ENCODE results near the gene ILKAP. TPM values are rescaled to one million over a fixed set of nuclear protein-coding genes. Genes with fewer than 3 reads are reported as not detected.

The ILKAP gene
- total RNA-seq, 1 donor from 2014 or later: 25.0 TPM

DNA sequence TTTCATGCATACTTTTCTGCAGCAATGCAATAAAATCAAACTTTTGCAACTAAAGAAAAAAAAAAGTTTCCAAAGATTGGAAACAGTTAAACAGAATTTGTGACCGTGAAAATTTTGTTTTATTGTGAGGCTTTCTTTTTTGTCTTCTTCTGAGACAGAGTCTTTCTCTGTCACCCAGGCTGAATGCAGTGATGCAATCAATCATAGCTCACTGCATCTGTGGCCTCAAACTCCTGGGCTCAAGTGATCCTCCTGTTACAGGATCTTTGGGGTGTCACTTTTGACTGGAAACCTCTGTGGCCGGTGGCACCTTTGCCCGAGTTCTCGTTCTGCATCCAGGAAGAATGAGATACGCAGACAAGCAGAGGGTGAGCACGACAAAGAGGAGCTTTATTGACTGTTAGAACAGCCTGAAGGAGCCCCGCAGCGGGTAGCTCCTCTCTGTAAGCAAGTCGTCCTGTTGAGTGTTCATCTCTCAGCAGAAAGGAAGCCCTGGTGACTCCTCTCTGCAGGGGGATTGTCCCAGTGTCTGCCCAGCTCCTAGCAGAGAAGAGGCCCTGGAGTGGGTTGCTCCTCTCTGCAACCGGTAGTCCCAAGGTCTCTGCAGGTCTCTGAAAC, 16.9 kb upstream of the ILKAP start:
- DNase-seq (ENCODE audit: low read depth): no peak
- Histone ChIP-seq H3K27me3 (ENCODE audit: control insufficient read depth, insufficient read depth, low read length) (no peaks in the 10 kb centered on the region), H3K36me3 (ENCODE audit: control insufficient read depth, insufficient read depth, low read length) (no peaks in the 10 kb centered on the region), H3K4me3 (ENCODE audit: low read depth, low read length) (no peak overlapping the region)
- peak; percentile 36 for FAIRE-seq
- no peak for TF ChIP-seq CTCF (IDR thresholded peaks at IDR 0.05; ENCODE audit: insufficient read depth, low read length, severe bottlenecking)

- TF ChIP-seq CTCF (IDR thresholded peaks at IDR 0.05; ENCODE audit: insufficient read depth, low read length, severe bottlenecking): no peak
- H3K4me3 ChIP-seq (ENCODE audit: low read depth, low read length): no peak overlapping the region
- FAIRE-seq: peak; percentile 95
- no peaks in the 10 kb centered on the region for H3K36me3 ChIP-seq (ENCODE audit: control insufficient read depth, insufficient read depth, low read length)
- no peaks in the 10 kb centered on the region for H3K27me3 ChIP-seq (ENCODE audit: control insufficient read depth, insufficient read depth, low read length)
- no peak for DNase-seq (ENCODE audit: low read depth)
Observed at GRCh38 chr2:238216651-238217184, 13.2 kb upstream of the ILKAP start.

DNA sequence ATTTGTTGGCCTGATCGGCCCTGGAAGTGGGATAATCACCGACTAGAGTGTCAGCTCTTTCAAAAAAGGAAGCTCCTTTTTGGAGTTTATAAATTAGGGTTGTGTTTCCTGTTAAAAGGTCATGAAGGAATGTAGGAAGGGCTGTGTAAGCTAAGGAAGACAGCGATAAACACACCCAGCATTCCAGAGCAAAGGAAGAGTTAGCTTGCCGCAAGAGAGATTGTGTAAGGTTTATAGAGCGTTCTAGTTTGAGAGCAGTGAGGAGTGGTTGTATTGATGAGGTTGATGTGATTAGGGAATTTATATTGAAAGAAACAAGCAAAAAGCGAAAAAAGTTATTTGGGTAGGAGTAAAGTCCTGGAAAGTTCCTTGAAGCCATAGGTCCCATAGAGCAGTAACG, 3.5 kb upstream of the ILKAP start:
- FAIRE-seq (no peak), DNase-seq (ENCODE audit: low read depth) (no peak)
- Histone ChIP-seq H3K4me3 (ENCODE audit: low read depth, low read length) (no peak overlapping the region), H3K27me3 (ENCODE audit: control insufficient read depth, insufficient read depth, low read length) (no peaks in the 10 kb centered on the region), H3K36me3 (ENCODE audit: control insufficient read depth, insufficient read depth, low read length) (no peaks in the 10 kb centered on the region)
- TF ChIP-seq CTCF (IDR thresholded peaks at IDR 0.05; ENCODE audit: insufficient read depth, low read length, severe bottlenecking): no peak

DNA sequence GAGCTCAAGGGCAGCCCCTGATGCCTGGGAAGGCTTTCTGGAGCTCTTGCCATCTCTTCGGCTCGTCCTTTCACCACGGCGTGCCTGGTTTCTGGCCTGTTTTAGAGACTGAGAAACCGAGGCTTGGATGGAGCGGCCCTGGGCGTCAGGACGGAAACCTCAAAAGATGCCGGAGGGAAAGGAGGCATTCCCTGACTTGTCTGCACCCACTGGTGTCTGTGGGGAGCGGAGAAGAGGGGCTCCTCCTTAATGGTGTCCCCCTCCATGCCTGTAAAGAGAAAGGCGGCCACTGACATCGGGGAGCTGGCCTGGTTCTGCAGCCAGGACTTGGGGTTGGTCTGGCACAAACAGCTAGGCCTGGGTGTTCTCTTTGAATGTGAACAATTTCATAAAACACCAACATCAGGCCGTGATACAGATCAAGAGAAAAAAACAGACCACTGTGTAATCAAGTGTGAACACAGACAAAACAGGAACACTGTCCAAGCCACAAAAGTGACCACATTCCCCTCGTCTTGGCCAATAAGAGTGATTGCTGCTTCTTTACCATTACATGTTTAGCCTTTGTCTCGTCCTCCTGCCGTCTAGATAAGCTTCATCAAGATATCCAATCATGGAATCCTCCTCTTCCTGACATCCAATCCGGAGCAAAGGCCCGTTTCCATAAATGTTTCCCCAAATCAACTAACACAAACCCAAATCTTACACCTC, 633 bp upstream of the ILKAP start:
- Histone ChIP-seq H3K36me3 (ENCODE audit: control insufficient read depth, insufficient read depth, low read length) (no peaks in the 10 kb centered on the region), H3K27me3 (ENCODE audit: control insufficient read depth, insufficient read depth, low read length) (no peaks in the 10 kb centered on the region), H3K4me3 (ENCODE audit: low read depth, low read length) (peak overlapping the region; percentile 49)
- FAIRE-seq: no peak
- TF ChIP-seq CTCF (IDR thresholded peaks at IDR 0.05; ENCODE audit: insufficient read depth, low read length, severe bottlenecking): no peak
- no peak for DNase-seq (ENCODE audit: low read depth)

DNA sequence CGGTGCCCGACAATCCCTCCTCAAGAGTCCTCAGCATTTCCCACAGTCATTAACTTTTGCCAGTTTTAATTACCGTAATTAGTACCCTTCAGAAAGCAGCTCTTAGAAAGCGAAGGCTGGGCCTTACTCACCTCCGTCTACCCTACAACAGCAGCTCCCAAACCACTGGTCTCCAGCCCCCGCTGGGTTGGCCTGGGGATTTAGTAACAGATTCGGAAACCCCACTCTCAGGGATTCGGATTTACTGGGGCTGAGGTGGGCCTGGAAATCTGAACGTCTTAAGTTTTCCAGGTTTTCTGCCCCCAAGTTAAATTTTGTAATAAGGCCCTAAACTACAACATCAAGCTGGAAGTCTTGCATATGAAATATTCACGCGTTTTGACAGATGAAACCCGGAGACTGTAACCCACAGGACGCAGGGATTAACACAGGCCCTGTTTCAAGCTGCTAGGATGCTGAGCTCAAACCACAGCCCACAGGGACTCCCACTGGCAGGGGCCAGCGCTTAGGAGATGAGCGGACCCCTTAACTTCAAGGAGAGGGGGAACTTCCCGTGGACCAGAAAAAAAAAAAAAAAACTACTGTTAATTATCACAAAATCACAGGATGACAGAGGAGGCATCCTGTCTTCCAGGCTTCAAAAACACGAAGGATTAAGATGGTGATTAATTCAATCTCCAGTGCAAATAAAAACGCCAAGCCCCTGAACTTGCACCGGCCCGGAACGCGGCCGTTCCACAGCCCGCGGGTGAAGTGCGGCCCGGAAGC, 985 bp downstream of the ILKAP start:
- DNase-seq (ENCODE audit: low read depth) (peak; percentile 13), FAIRE-seq (no peak)
- TF ChIP-seq CTCF (IDR thresholded peaks at IDR 0.05; ENCODE audit: insufficient read depth, low read length, severe bottlenecking): no peak
- H3K36me3 ChIP-seq (ENCODE audit: control insufficient read depth, insufficient read depth, low read length): no peaks in the 10 kb centered on the region
- no peaks in the 10 kb centered on the region for H3K27me3 ChIP-seq (ENCODE audit: control insufficient read depth, insufficient read depth, low read length)
- peak overlapping the region; percentile 62 for H3K4me3 ChIP-seq (ENCODE audit: low read depth, low read length)
